Panc1 (cell line): ENCODE data around the gene RSPH3. TPM values are rescaled to one million over a fixed set of nuclear protein-coding genes. Genes with fewer than 3 reads are reported as not detected.

Experiments
- ATAC-seq: fragments of 200-7000 bp; cut with Tn5 transposase; 2 replicates; pipeline ENCODE4 v1.9.1; 2020; ENCODE audit warnings: mild to moderate bottlenecking, moderate library complexity
- BruUV-seq: library from RNA; stranded (reverse); fragments of 400-500 nt; replicated peaks from 2 replicates; lab custom pipeline; 2021; lab: Mats Ljungman, UMichigan
- CTCF ChIA-PET: fragments of 300-600 bp; sonication (Branson Sonifier 250); formaldehyde crosslinking; loops from one replicate; lab custom pipeline; 2022; ENCODE audit warnings: antibody characterized with exemption; lab: Charles Lee
- POLR2A ChIA-PET: fragments of 300-600 bp; sonication (Branson Sonifier 250); formaldehyde crosslinking; loops from one replicate; lab custom pipeline; 2022; ENCODE audit warnings: antibody characterized with exemption; lab: Charles Lee
- DNase-seq: peaks from one replicate; pipeline ENCODE4 v3.0.0-alpha.2; 2010; ENCODE audit warnings: low read depth, low spot score
- H3K27ac ChIP-seq: 2 replicates; pipeline ENCODE4 v1.5.1; 2011; ENCODE audit warnings: mild to moderate bottlenecking, low read length, inconsistent platforms
- H3K27me3 ChIP-seq: fragments of 200-500 bp; sonication (Bioruptor generic); 2 replicates; pipeline ENCODE4 v1.6.0; 2014; ENCODE audit warnings: low read length, inconsistent platforms; ENCODE audit not compliant: control insufficient read depth, insufficient read depth
- H3K36me3 ChIP-seq: fragments of 200-500 bp; sonication (Bioruptor generic); 2 replicates; pipeline ENCODE4 v1.5.1; 2014; ENCODE audit warnings: inconsistent platforms, mild to moderate bottlenecking, low read length, moderate library complexity; ENCODE audit not compliant: control insufficient read depth, insufficient read depth
- H3K4me1 ChIP-seq: 2 replicates; pipeline ENCODE4 v1.5.1; 2011; ENCODE audit warnings: inconsistent platforms, mild to moderate bottlenecking, low read length, moderate library complexity; ENCODE audit not compliant: control insufficient read depth, insufficient read depth
- H3K4me3 ChIP-seq, 2 experiments: 2 replicates each; pipeline ENCODE4 v1.5.1; 2011 to 2012; ENCODE audit warnings: low read depth in 2 of 2, low read length in 2 of 2, mild to moderate bottlenecking in 2 of 2, inconsistent platforms in 1 of 2, moderate library complexity in 1 of 2
- H3K9me3 ChIP-seq: fragments of 200-500 bp; sonication (Bioruptor generic); 2 replicates; pipeline ENCODE4 v1.5.1; 2014; ENCODE audit warnings: low read depth, mild to moderate bottlenecking, inconsistent platforms, low read length, moderate library complexity; ENCODE audit not compliant: control insufficient read depth, insufficient read depth
- CTCF ChIP-seq: fragments of 450-650 bp; IDR thresholded peaks from 2 replicates; pipeline ENCODE4 v1.5.1; 2017; ENCODE audit warnings: mild to moderate bottlenecking
- TCF7L2 ChIP-seq: IDR thresholded peaks from 2 replicates; pipeline ENCODE4 v1.6.1; 2011; ENCODE audit warnings: mild to moderate bottlenecking, low read depth, low read length, inconsistent platforms
- in situ Hi-C: cut with HindIII; loops from 2 replicates; pipeline ENCODE4 v1.10.0; 2016; ENCODE audit warnings: low sequenced_read_pairs, low pct_unique_long_range_greater_than_20kb
- intact Hi-C: fragments of 100-400 bp; cut with micrococcal nuclease; formaldehyde crosslinking; loops from one replicate; pipeline ENCODE4 v1.10.0; 2022; ENCODE audit not compliant: unreplicated experiment
- total RNA-seq: library from RNA; stranded (reverse); gene quantifications from one replicate; pipeline ENCODE4 v1.2.1, GENCODE V29; 2021; ENCODE audit not compliant: unreplicated experiment
- TF ChIP-seq, protein P1 (sequence below), 2 experiments: IDR thresholded peaks; 2 replicates each; pipeline ENCODE4 v1.6.1; 2011 to 2012; ENCODE audit warnings: low read depth in 2 of 2, control low read depth in 1 of 2, low read length in 1 of 2, mild to moderate bottlenecking in 1 of 2, moderate library complexity in 1 of 2; ENCODE audit not compliant: insufficient read depth in 1 of 2

The RSPH3 gene
- total RNA-seq, 1 experiment from 2014 or later, result 8.1 TPM

- ChIA-PET CTCF (no interaction called here), POLR2A (interaction anchor here (0.7 kb wide), 1 partner anchor 10 kb away, joined by 3 read pairs; no protein-coding TSS in a partner anchor)
- Histone ChIP-seq H3K4me3 (no peak overlapping the region), H3K4me1 (no peaks in the 10 kb centered on the region), H3K27me3 (no peaks in the 10 kb centered on the region), H3K27ac (no peak overlapping the region), H3K36me3 (no peaks in the 10 kb centered on the region; the same call in 1 of the 2 replicates), H3K9me3 (no peaks in the 10 kb centered on the region)
- TF ChIP-seq, protein P1, sequence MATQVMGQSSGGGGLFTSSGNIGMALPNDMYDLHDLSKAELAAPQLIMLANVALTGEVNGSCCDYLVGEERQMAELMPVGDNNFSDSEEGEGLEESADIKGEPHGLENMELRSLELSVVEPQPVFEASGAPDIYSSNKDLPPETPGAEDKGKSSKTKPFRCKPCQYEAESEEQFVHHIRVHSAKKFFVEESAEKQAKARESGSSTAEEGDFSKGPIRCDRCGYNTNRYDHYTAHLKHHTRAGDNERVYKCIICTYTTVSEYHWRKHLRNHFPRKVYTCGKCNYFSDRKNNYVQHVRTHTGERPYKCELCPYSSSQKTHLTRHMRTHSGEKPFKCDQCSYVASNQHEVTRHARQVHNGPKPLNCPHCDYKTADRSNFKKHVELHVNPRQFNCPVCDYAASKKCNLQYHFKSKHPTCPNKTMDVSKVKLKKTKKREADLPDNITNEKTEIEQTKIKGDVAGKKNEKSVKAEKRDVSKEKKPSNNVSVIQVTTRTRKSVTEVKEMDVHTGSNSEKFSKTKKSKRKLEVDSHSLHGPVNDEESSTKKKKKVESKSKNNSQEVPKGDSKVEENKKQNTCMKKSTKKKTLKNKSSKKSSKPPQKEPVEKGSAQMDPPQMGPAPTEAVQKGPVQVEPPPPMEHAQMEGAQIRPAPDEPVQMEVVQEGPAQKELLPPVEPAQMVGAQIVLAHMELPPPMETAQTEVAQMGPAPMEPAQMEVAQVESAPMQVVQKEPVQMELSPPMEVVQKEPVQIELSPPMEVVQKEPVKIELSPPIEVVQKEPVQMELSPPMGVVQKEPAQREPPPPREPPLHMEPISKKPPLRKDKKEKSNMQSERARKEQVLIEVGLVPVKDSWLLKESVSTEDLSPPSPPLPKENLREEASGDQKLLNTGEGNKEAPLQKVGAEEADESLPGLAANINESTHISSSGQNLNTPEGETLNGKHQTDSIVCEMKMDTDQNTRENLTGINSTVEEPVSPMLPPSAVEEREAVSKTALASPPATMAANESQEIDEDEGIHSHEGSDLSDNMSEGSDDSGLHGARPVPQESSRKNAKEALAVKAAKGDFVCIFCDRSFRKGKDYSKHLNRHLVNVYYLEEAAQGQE (IDR thresholded peaks at IDR 0.05; ENCODE audit: insufficient read depth in 1 of 2, low read depth in 2 of 2, low read length in 1 of 2), result no peak
- BruUV-seq, result no TSS peak
- no peak for ATAC-seq
- intact Hi-C loops, result no loop called here
- no peak for DNase-seq
- in situ Hi-C loops, result no loop called here
These were observed 22.6 kb downstream of the RSPH3 start for GRCh38 chr6:158977382-158977781.

- ChIA-PET CTCF (interaction anchor here (0.6 to 1.0 kb wide), 2 partner anchors 76 to 180 kb away, joined by 3 read pairs; no protein-coding TSS in a partner anchor), POLR2A (no interaction called here)
- H3K4me3 ChIP-seq, result no peak overlapping the region
- in situ Hi-C loops (no loop called here), intact Hi-C loops (loop anchor here (1.0 to 5.0 kb wide), 3 partner anchors 160 to 268 kb away; no protein-coding TSS in a partner anchor)
- no peaks in the 10 kb centered on the region for H3K27me3 ChIP-seq
- peaks cover 17% of the 10 kb centered on the region for H3K9me3 ChIP-seq
- H3K36me3 ChIP-seq, result no peaks in the 10 kb centered on the region
- H3K4me1 ChIP-seq, result no peaks in the 10 kb centered on the region
- TF ChIP-seq TCF7L2, result no peak
- TF ChIP-seq CTCF, result peak; percentile 43; the same call in 1 of the 2 replicates
- peak; percentile 63; the same call in 1 of the 2 replicates for ATAC-seq
- peak; percentile 35 for DNase-seq
- no peak overlapping the region for H3K27ac ChIP-seq
- no TSS peak for BruUV-seq
These were observed 27.5 kb downstream of the RSPH3 start for GRCh38 chr6:158972241-158973233.
